Esophagus squamous epithelium (tissue), 5 donors: Measurements from ENCODE around the gene UBE2Q1. TPM values are rescaled to one million over a fixed set of nuclear protein-coding genes. Genes with fewer than 3 reads are reported as not detected.

Experiments used
- DNase-seq: peaks from one replicate; lab custom pipeline; 2025; lab: John Stamatoyannopoulos, UW
- H3K27ac ChIP-seq, 4 donors: fragments of 200-600 bp; sonication (generic); one replicate each; pipeline ENCODE4 v1.5.1; 2016 to 2019; ENCODE audit warnings: mild to moderate bottlenecking in 1 of 4
- H3K27me3 ChIP-seq, 4 donors: fragments of 200-600 bp; sonication (generic); 1 replicate in 3 of 4; 2 replicates in 1 of 4; pipeline versions ENCODE4 v1.5.1 to v1.6.0; 2017 to 2021; ENCODE audit warnings: antibody characterized with exemption in 1 of 4
- H3K36me3 ChIP-seq, 3 donors: fragments of 200-600 bp; sonication (generic); one replicate each; pipeline ENCODE4 v1.5.1; 2016 to 2019
- H3K4me1 ChIP-seq, 3 donors: fragments of 200-600 bp; sonication (generic); one replicate each; pipeline ENCODE4 v1.5.1; 2017 to 2019
- H3K4me3 ChIP-seq, 4 donors: fragments of 200-600 bp; sonication (generic); 1 replicate in 3 of 4; 2 replicates in 1 of 4; pipeline ENCODE4 v1.5.1; 2016 to 2019; ENCODE audit warnings: mild to moderate bottlenecking in 2 of 4, moderate library complexity in 1 of 4
- H3K9me3 ChIP-seq, 3 donors: fragments of 200-600 bp; sonication (generic); one replicate each; pipeline ENCODE4 v1.5.1; 2016 to 2019
- POLR2A ChIP-seq, 4 donors: fragments of 450-650 bp; IDR thresholded peaks; one replicate each; pipeline ENCODE4 v1.6.1; 2017; ENCODE audit warnings: antibody characterized with exemption in 4 of 4, mild to moderate bottlenecking in 4 of 4, moderate library complexity in 3 of 4
- WGBS, 2 donors: methylation state at CpG; one replicate each; pipeline ENCODE4 v1.1.5; 2018; 5-methylcytosine and 5-hydroxymethylcytosine counted together
- intact Hi-C: fragments of 100-400 bp; cut with DNase I; formaldehyde crosslinking; loops from one replicate; pipeline ENCODE4 v1.15.0; 2022
- total RNA-seq, 4 donors: library from RNA; depleted of rRNA; stranded (reverse); fragments of >200 nt; gene quantifications; one replicate each; pipeline ENCODE4 v1.1.0, GENCODE V29; 2016
- TF ChIP-seq, protein P1 (sequence below), 6 experiments: fragments of 450-650 bp in 4 of 6; fragments of 200-600 bp in 2 of 6; sonication (generic) in 2 of 6; IDR thresholded peaks; one replicate each; pipeline ENCODE4 v1.5.1; 2016 to 2019; ENCODE audit warnings: antibody characterized with exemption in 6 of 6, mild to moderate bottlenecking in 4 of 6, moderate library complexity in 4 of 6
- donor health status: DM: yes; HTN: yes; CAD: no.

Gene UBE2Q1
- total RNA-seq, 4 donors from 2014 or later: 17.8 to 27.9 (median 24.3) TPM

DNA sequence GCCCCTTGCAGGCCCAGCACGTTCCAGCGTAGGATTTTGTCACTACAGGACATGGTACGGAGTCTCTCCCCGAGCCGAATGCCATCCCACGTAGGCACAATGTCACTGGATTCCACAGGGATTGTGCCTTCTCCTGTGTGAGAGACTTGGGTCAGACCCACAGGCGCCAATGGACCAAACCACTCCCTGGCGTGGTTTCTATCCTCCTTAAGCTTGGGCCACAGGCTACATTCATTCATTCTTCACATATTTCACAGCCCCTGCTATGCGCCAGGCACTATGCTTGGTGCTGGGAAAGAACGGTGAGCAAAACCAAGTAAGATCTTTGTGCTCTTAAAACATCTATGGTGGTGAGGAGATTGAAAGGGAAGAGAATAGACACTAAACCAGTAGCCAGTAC is 27.8 kb upstream of the UBE2Q1 start:
- no peaks in the 10 kb centered on the region for H3K27me3 ChIP-seq
- no peak overlapping the region for H3K27ac ChIP-seq
- WGBS, 2 donors: 91 to 98% methylated on average over 6 to 8 of the region's 10 CpGs
- H3K9me3 ChIP-seq: no peaks in the 10 kb centered on the region
- no peak overlapping the region for H3K4me3 ChIP-seq
- intact Hi-C loops: no loop called here
- TF ChIP-seq POLR2A (IDR thresholded peaks at IDR 0.05): no peak
- TF ChIP-seq, protein P1, sequence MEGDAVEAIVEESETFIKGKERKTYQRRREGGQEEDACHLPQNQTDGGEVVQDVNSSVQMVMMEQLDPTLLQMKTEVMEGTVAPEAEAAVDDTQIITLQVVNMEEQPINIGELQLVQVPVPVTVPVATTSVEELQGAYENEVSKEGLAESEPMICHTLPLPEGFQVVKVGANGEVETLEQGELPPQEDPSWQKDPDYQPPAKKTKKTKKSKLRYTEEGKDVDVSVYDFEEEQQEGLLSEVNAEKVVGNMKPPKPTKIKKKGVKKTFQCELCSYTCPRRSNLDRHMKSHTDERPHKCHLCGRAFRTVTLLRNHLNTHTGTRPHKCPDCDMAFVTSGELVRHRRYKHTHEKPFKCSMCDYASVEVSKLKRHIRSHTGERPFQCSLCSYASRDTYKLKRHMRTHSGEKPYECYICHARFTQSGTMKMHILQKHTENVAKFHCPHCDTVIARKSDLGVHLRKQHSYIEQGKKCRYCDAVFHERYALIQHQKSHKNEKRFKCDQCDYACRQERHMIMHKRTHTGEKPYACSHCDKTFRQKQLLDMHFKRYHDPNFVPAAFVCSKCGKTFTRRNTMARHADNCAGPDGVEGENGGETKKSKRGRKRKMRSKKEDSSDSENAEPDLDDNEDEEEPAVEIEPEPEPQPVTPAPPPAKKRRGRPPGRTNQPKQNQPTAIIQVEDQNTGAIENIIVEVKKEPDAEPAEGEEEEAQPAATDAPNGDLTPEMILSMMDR (IDR thresholded peaks at IDR 0.05): no peak
- peaks cover 0 to 7% (median 0%) of the 10 kb centered on the region in 3 donors for H3K4me1 ChIP-seq
- DNase-seq: no peak
- peaks cover 77 to 100% (median 90%) of the 10 kb centered on the region in 3 donors for H3K36me3 ChIP-seq

DNA sequence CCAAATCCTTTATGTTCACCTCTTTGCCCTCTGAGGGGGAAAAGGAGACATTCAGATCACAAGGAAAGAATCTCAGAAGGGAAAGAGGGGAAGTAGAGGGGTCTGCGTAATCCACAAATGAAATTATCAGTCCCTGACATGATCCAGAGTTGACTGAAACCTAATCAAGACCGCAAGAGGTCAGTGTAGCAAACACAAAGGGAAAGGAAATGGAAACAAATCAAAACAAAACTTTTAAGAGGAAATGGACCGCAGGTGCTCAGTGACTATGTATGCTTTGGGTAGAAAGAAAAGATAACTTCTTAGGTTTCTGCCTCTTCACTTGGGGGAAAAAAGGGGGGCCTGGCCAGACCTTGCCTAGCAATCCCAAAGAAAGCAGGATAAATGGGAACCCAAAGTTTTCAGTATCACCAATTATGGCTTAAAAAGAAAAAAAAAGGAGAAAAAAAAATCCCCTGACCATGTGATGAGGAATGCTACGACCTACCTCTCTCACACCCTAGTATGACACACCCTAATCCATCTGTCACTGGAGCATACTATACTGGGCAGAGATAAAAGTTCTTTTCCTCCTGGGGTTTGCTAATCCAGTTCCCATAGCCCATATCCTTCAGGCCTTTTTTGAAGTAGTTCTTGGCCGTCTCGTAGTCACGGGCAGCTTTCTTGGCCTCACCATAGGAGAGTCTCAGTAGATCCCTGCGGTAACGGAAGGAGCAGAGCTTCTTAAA is 26.0 kb upstream of the UBE2Q1 start:
- Histone ChIP-seq H3K9me3 (no peaks in the 10 kb centered on the region), H3K36me3 (peaks cover 66 to 100% (median 87%) of the 10 kb centered on the region in 3 donors), H3K4me3 (no peak overlapping the region), H3K4me1 (peaks cover 0 to 7% (median 0%) of the 10 kb centered on the region in 3 donors), H3K27ac (no peak overlapping the region), H3K27me3 (no peaks in the 10 kb centered on the region)
- intact Hi-C loops: no loop called here
- DNase-seq: no peak
- WGBS, 2 donors: 60 to 76% methylated on average over 7 to 9 of the region's 9 CpGs
- TF ChIP-seq POLR2A (IDR thresholded peaks at IDR 0.05): no peak
- TF ChIP-seq, protein P1 (IDR thresholded peaks at IDR 0.05): no peak

DNA sequence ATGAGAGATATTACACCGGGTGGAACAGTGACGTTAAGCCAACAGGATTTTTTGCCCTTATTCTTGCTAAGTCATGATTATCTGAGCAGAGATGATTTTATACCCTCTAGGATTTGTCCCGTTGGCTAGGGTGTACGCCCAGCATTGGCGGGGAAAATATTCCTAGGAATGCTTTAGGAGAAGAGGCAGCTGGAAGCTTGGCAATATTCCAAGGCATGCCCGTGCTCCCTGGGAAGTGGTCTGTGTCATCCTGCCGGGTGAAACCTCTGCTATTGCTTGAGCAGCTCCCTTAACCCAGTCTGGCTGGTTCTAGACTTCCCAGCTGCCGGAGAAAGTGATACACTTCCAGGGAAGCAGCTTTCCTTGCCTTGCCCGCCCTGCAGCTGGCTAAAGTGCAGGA is 25.3 kb upstream of the UBE2Q1 start:
- peaks cover 0 to 7% (median 0%) of the 10 kb centered on the region in 3 donors for H3K4me1 ChIP-seq
- H3K27me3 ChIP-seq: no peaks in the 10 kb centered on the region
- intact Hi-C loops: no loop called here
- no peaks in the 10 kb centered on the region for H3K9me3 ChIP-seq
- WGBS, 2 donors: 45 to 59% methylated on average over 7 to 8 of the region's 9 CpGs
- peaks cover 59 to 100% (median 80%) of the 10 kb centered on the region in 3 donors for H3K36me3 ChIP-seq
- no peak for TF ChIP-seq POLR2A (IDR thresholded peaks at IDR 0.05)
- TF ChIP-seq, protein P1 (IDR thresholded peaks at IDR 0.05): no peak
- H3K4me3 ChIP-seq: no peak overlapping the region
- no peak for DNase-seq
- no peak overlapping the region for H3K27ac ChIP-seq

DNA sequence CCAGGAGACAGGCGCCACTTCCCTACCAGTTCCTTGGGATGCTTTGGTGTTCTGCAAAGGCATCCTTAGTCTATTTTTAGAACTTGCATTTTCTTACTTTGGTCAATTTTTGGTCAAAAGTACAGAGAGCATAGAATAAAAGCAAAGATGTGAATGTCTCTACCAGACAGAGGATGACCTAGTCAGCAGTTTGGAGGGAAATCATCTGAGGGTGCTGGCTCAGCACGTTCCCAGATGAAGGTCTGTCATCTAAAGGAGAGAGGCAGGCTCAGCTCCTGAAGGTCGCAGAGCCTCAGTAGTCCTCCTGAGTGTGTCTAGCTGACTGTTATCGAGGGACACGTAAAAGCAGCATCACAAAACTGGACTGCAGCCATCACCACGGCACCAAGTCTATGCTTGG is 24.4 kb upstream of the UBE2Q1 start:
- no peak for DNase-seq
- Histone ChIP-seq H3K9me3 (no peaks in the 10 kb centered on the region), H3K27ac (no peak overlapping the region), H3K4me1 (peaks cover 0 to 13% (median under 1%) of the 10 kb centered on the region in 3 donors), H3K36me3 (peaks cover 54 to 100% (median 71%) of the 10 kb centered on the region in 3 donors), H3K27me3 (no peaks in the 10 kb centered on the region), H3K4me3 (no peak overlapping the region)
- TF ChIP-seq, protein P1 (IDR thresholded peaks at IDR 0.05): no peak
- no peak for TF ChIP-seq POLR2A (IDR thresholded peaks at IDR 0.05)
- intact Hi-C loops: no loop called here
- 87 to 93% methylated on average over 4 to 5 of the region's 6 CpGs for WGBS, 2 donors

DNA sequence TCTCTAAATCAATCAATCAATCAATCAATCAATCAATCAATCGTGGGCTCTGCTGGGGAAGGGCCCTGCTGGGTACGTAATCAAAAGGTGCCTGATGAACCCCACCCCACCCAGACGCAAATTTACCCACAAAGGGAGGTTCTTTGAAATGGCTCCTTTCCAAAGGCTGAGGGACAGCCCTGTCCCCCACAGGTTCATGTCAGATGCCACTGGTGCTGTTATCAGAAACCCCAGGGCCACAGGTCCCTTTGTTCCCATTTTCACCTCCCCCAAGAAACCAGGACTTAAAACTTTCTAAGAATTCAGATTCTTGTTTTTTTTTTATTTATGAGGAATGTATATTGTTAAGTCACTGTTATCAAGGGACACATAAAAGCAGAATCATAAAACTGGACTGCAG is 23.3 kb upstream of the UBE2Q1 start:
- Histone ChIP-seq H3K36me3 (peaks cover 44 to 90% (median 61%) of the 10 kb centered on the region in 3 donors), H3K27me3 (no peaks in the 10 kb centered on the region), H3K4me1 (peaks cover 0 to 21% (median 4%) of the 10 kb centered on the region in 3 donors), H3K27ac (no peak overlapping the region), H3K9me3 (no peaks in the 10 kb centered on the region), H3K4me3 (no peak overlapping the region)
- intact Hi-C loops: no loop called here
- DNase-seq: no peak
- 71 to 89% methylated on average over 3 of the region's 3 CpGs for WGBS, 2 donors
- no peak for TF ChIP-seq POLR2A (IDR thresholded peaks at IDR 0.05)
- TF ChIP-seq, protein P1 (IDR thresholded peaks at IDR 0.05): no peak
